Measurements from ENCODE around the gene MED29. TPM values are rescaled to one million over a fixed set of nuclear protein-coding genes. Genes with fewer than 3 reads are reported as not detected.

MED29 gene
- total and polyA plus RNA-seq, 3 experiments from 2014 or later: 39.3 to 56.8 (median 39.6) TPM

- Histone ChIP-seq H3K27me3 (ENCODE audit: insufficient read depth, low read length, poor library complexity, severe bottlenecking) (no peaks in the 10 kb centered on the region), H3K36me3 (ENCODE audit: insufficient read depth, low read length) (no peaks in the 10 kb centered on the region), H3K9me3 (ENCODE audit: low read length) (no peaks in the 10 kb centered on the region), H3K27ac (ENCODE audit: low read depth, low read length) (no peak overlapping the region), H3K4me1 (ENCODE audit: insufficient read depth, low read length) (peaks cover 28% of the 10 kb centered on the region), H3K4me3 (ENCODE audit: low read length) (peak overlapping the region; percentile 34)
- H3K36me3 Mint-ChIP-seq: peaks cover 0 to 50% (median 3%) of the 10 kb centered on the region in 3 donors
- H3K27ac Mint-ChIP-seq: peak overlapping the region; percentile 88 to 96 (median 92)
- POLR2A ChIA-PET: interaction anchor here (1.5 to 1.8 kb wide), 2 partner anchors 10 to 21 kb away, joined by 4 to 9 read pairs; partner anchors contain the start of gene RPS16
- CTCF ChIA-PET: interaction anchor here (1.5 to 1.9 kb wide), 3 partner anchors 16 to 119 kb away, joined by 4 to 8 read pairs (median 7); partner anchors contain the start of genes EID2B and RPS16
- H3K4me1 Mint-ChIP-seq: peaks cover 34 to 43% (median 38%) of the 10 kb centered on the region in 3 donors
- peak overlapping the region; percentile 74 to 93 (median 85) for H3K4me3 Mint-ChIP-seq
- peaks cover 0 to 18% of the 10 kb centered on the region in 2 donors for H3K27me3 Mint-ChIP-seq
- peak in 1 of 5 donors; percentile 57 for DNase-seq
- H3K9me3 Mint-ChIP-seq: peaks cover 0 to 11% (median 2%) of the 10 kb centered on the region in 5 donors
These were observed 22.9 kb downstream of the MED29 start for GRCh38 chr19:39413911-39414608.

DNA sequence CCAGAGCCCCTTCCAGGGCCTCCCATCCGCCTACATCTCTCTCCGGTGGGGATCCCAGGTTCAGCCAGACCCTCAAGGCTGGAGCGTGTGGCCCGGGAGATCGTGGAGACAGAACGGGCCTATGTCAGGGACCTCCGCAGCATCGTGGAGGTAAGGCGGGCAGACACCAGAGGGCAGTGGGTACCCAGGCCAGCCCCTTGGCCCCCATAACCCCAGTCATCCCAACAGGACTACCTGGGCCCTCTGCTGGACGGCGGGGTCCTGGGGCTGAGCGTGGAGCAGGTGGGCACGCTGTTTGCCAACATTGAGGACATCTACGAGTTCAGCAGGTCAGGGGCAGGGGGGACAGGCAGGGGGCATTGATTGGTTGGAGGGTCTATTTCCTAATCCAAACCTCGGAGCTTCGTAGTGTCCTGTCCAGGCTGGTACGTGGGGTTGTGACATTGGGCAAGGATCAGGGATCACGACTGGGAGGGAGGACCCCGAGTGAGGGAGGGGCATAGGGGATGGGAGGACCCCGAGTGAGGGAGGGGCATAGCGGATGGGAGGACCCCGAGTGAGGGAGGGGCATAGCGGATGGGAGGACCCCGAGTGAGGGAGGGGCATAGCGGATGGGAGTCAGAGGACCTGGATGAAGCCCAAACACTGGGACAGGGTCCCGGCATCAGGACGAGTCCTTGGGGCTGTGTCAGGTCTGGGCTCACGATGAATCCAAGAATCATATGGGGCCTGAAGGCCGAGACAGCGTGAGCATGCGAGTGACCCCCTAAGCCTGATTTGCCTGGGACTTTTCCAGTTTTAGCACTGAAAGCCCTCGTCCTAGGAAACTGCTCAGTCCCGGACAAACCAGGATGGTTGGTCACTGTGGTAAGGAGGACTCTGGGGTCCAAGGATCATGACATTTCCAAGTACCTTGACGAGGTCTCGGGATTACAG lies 24.2 kb downstream of the MED29 start:
- CTCF ChIA-PET: interaction anchor here (1.8 to 1.9 kb wide), 2 partner anchors 17 to 117 kb away, joined by 7 to 8 read pairs; partner anchors contain the start of gene EID2B
- POLR2A ChIA-PET: interaction anchor here (1.8 kb wide), 1 partner anchor 20 kb away, joined by 9 read pairs; the partner anchor contains the start of gene RPS16
- peaks cover 0 to 9% (median 2%) of the 10 kb centered on the region in 5 donors for H3K9me3 Mint-ChIP-seq

GRCh38 chr19:39416152-39417120 lies 25.3 kb downstream of the MED29 start:
- H3K9me3 ChIP-seq (ENCODE audit: low read length): no peaks in the 10 kb centered on the region
- Mint-ChIP-seq H3K36me3 (peaks cover 0 to 52% (median 5%) of the 10 kb centered on the region in 3 donors), H3K4me3 (no peak overlapping the region), H3K27me3 (peaks cover 0 to 7% of the 10 kb centered on the region in 2 donors), H3K27ac (peak overlapping the region in 2 of 8 donors; percentile 42 to 66), H3K9me3 (peaks cover 0 to 7% (median 0%) of the 10 kb centered on the region in 5 donors), H3K4me1 (peaks cover 18 to 29% (median 24%) of the 10 kb centered on the region in 3 donors)
- no peaks in the 10 kb centered on the region for H3K27me3 ChIP-seq (ENCODE audit: insufficient read depth, low read length, poor library complexity, severe bottlenecking)
- no peak overlapping the region for H3K27ac ChIP-seq (ENCODE audit: low read depth, low read length)
- H3K4me3 ChIP-seq (ENCODE audit: low read length): no peak overlapping the region
- ChIA-PET CTCF (no interaction called here), POLR2A (interaction anchor here (0.6 to 1.4 kb wide), 3 partner anchors 17 to 294 kb away, joined by 3 to 8 read pairs (median 4); partner anchors contain the start of gene RPS16)
- peaks cover 14% of the 10 kb centered on the region for H3K4me1 ChIP-seq (ENCODE audit: insufficient read depth, low read length)
- no peaks in the 10 kb centered on the region for H3K36me3 ChIP-seq (ENCODE audit: insufficient read depth, low read length)
- DNase-seq: no peak

More for the DNA sequence above, 24.2 kb downstream of the MED29 start:
- H3K9me3 ChIP-seq (ENCODE audit: low read length): no peaks in the 10 kb centered on the region
- DNase-seq: no peak
- no peaks in the 10 kb centered on the region for H3K27me3 ChIP-seq (ENCODE audit: insufficient read depth, low read length, poor library complexity, severe bottlenecking)
- H3K4me3 Mint-ChIP-seq: peak overlapping the region in 3 of 7 donors; percentile 41 to 58 (median 48)
- H3K27ac ChIP-seq (ENCODE audit: low read depth, low read length): no peak overlapping the region
- H3K27me3 Mint-ChIP-seq: peaks cover 0 to 9% of the 10 kb centered on the region in 2 donors
- no peaks in the 10 kb centered on the region for H3K36me3 ChIP-seq (ENCODE audit: insufficient read depth, low read length)
- H3K36me3 Mint-ChIP-seq: peaks cover 0 to 50% (median 5%) of the 10 kb centered on the region in 3 donors
- no peak overlapping the region for H3K4me3 ChIP-seq (ENCODE audit: low read length)
- H3K4me1 Mint-ChIP-seq: peaks cover 29 to 39% (median 34%) of the 10 kb centered on the region in 3 donors
- peaks cover 25% of the 10 kb centered on the region for H3K4me1 ChIP-seq (ENCODE audit: insufficient read depth, low read length)
- peak overlapping the region in 6 of 8 donors; percentile 15 to 88 (median 50) for H3K27ac Mint-ChIP-seq

GRCh38 chr19:39417463-39418181 lies 26.4 kb downstream of the MED29 start:
- H3K36me3 ChIP-seq (ENCODE audit: insufficient read depth, low read length): peaks cover 1% of the 10 kb centered on the region
- ChIA-PET CTCF (interaction anchor here (0.7 to 2.1 kb wide), 2 partner anchors 9 to 81 kb away, joined by 3 to 6 read pairs; no protein-coding TSS in a partner anchor), POLR2A (interaction anchor here (0.8 to 1.4 kb wide), 2 partner anchors 9 to 16 kb away, joined by 3 read pairs; no protein-coding TSS in a partner anchor)
- H3K9me3 Mint-ChIP-seq: no peaks in the 10 kb centered on the region
- DNase-seq: no peak
- no peaks in the 10 kb centered on the region for H3K27me3 Mint-ChIP-seq
- H3K27ac Mint-ChIP-seq: peak overlapping the region in 5 of 8 donors; percentile 33 to 82 (median 50)
- peaks cover 12 to 20% (median 15%) of the 10 kb centered on the region in 3 donors for H3K4me1 Mint-ChIP-seq
- H3K4me1 ChIP-seq (ENCODE audit: insufficient read depth, low read length): peaks cover 10% of the 10 kb centered on the region
- no peaks in the 10 kb centered on the region for H3K9me3 ChIP-seq (ENCODE audit: low read length)
- H3K27me3 ChIP-seq (ENCODE audit: insufficient read depth, low read length, poor library complexity, severe bottlenecking): no peaks in the 10 kb centered on the region
- H3K4me3 Mint-ChIP-seq: peak overlapping the region in 1 of 7 donors; percentile 37
- peaks cover 0 to 47% (median 5%) of the 10 kb centered on the region in 3 donors for H3K36me3 Mint-ChIP-seq
- H3K4me3 ChIP-seq (ENCODE audit: low read length): no peak overlapping the region
- no peak overlapping the region for H3K27ac ChIP-seq (ENCODE audit: low read depth, low read length)

GRCh38 chr19:39419003-39419402 lies 27.8 kb downstream of the MED29 start:
- Mint-ChIP-seq H3K4me3 (no peak overlapping the region), H3K27me3 (peaks cover 0 to 2% of the 10 kb centered on the region in 2 donors), H3K9me3 (no peaks in the 10 kb centered on the region), H3K27ac (peak overlapping the region in 1 of 8 donors; percentile 79), H3K4me1 (peaks cover 8 to 15% (median 11%) of the 10 kb centered on the region in 3 donors), H3K36me3 (peaks cover 0 to 54% (median 5%) of the 10 kb centered on the region in 3 donors)
- H3K36me3 ChIP-seq (ENCODE audit: insufficient read depth, low read length): peaks cover 6% of the 10 kb centered on the region
- CTCF ChIA-PET: interaction anchor here (2.1 to 2.6 kb wide), 2 partner anchors 8 to 17 kb away, joined by 6 read pairs; partner anchors contain the start of gene RPS16
- H3K4me3 ChIP-seq (ENCODE audit: low read length): no peak overlapping the region
- POLR2A ChIA-PET: interaction anchor here (0.7 to 0.9 kb wide), 2 partner anchors 17 to 475 kb away, joined by 3 read pairs; partner anchors contain the start of gene RPS16
- DNase-seq: no peak
- H3K9me3 ChIP-seq (ENCODE audit: low read length): no peaks in the 10 kb centered on the region
- H3K4me1 ChIP-seq (ENCODE audit: insufficient read depth, low read length): peaks cover 6% of the 10 kb centered on the region
- H3K27me3 ChIP-seq (ENCODE audit: insufficient read depth, low read length, poor library complexity, severe bottlenecking): no peaks in the 10 kb centered on the region
- H3K27ac ChIP-seq (ENCODE audit: low read depth, low read length): no peak overlapping the region

DNA sequence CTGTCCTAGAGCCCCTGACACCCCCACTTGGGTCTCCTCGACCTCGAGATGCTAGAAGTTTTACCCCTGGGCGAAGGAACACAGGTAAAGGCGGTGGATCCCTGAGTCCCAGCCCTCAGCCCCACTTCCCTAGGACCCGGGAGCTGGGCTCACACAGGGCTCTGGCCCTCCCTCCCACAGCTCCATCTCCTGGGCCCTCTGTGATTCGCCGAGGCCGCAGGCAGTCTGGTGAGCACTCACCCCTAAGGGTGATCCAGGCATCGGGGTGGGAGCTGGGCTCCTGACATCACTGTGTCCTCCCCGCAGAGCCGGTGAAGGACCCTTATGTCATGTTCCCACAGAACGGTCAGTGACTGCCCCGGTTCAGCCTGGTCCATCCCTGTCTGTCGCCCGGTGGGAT lies 29.6 kb downstream of the MED29 start:
- Mint-ChIP-seq H3K4me3 (no peak overlapping the region), H3K4me1 (peaks cover 0 to 3% (median 2%) of the 10 kb centered on the region in 3 donors), H3K27ac (peak overlapping the region in 1 of 8 donors; percentile 38), H3K27me3 (peaks cover 0 to 2% of the 10 kb centered on the region in 2 donors), H3K36me3 (peaks cover 0 to 54% (median 3%) of the 10 kb centered on the region in 3 donors), H3K9me3 (no peaks in the 10 kb centered on the region)
- H3K4me3 ChIP-seq (ENCODE audit: low read length): no peak overlapping the region
- ChIA-PET POLR2A (interaction anchor here (0.6 to 2.3 kb wide), 4 partner anchors 15 to 1189 kb away, joined by 3 to 7 read pairs (median 6); partner anchors contain the start of gene RPS16), CTCF (interaction anchor here (1.7 to 2.6 kb wide), 2 partner anchors 15 to 23 kb away, joined by 6 read pairs; partner anchors contain the start of gene RPS16)
- no peaks in the 10 kb centered on the region for H3K27me3 ChIP-seq (ENCODE audit: insufficient read depth, low read length, poor library complexity, severe bottlenecking)
- no peaks in the 10 kb centered on the region for H3K9me3 ChIP-seq (ENCODE audit: low read length)
- DNase-seq: no peak
- no peaks in the 10 kb centered on the region for H3K4me1 ChIP-seq (ENCODE audit: insufficient read depth, low read length)
- H3K27ac ChIP-seq (ENCODE audit: low read depth, low read length): no peak overlapping the region
- peaks cover 6% of the 10 kb centered on the region for H3K36me3 ChIP-seq (ENCODE audit: insufficient read depth, low read length)

All from CD8-positive, alpha-beta memory T cell (primary cell).